Dedifferentiated amniotic fluid mesenchymal stem cell (primary cell): Measurements from ENCODE around the gene CNTNAP2.
"Not testable (repeated sequence)": the region's sequence is repeated elsewhere in the genome, so short reads cannot be mapped to it uniquely, and the experiment has no call there.

Experiments
- DNase-seq: peaks from one replicate; pipeline ENCODE4 v3.0.0-alpha.2; 2016; ENCODE audit errors: extremely low spot score

Gene CNTNAP2

DNA sequence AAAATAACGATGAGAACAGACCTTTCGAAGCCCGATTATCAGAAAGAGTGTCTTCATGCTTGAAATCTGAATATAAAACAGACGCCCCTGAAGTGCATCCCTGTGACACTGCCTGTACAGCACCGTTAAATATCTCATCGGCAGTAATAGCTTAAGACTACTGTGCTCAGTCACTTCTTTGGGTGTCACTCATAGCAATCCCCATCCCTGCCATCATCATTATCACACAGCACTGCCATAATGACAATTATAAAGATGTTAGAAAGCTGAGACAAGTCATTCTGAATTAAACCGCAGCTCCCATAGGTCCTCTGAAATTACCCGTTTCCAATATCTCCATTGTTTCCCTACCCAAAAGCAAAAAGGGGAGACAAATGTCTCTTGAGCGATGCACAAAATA, 1906.2 kb downstream of the CNTNAP2 start:
- no peak for DNase-seq

DNA sequence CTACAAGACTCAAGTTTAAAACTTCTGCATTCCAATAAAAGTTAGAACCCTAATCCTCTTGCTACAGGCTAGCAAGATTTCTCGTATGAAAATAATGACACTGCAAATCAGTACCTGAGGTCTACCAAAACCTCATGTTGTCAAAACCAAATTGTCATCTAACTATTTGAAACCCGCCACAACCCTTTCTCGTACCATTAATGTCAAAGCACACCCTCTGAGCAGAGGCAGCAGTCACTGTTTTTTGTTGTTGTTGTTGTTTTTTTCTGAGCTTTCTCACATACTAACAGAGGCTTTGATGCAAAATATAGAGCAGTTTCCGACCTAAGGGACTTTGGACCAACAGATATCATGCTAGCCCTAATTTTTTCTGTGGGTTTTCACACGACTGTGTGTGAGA, 1910.1 kb downstream of the CNTNAP2 start:
- DNase-seq: no peak

DNA sequence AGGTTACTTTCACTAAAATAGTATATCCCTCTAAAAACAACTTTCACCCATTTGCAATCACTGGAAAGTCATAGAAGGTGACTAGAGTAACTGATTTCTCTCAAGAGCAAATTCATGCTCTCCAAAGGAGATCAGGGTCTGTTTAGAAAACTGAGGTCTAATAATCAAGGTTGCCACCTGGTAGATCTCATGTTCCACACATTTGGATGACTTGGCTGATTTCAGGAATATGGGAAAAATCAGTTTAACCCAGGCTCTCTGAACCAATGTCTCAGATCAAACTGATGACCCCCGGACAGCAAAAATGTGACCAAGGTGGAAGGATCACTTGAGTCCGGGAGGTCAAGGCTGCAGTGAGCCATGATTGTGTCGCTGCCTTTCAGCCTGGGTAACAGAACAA, 1911.6 kb downstream of the CNTNAP2 start:
- DNase-seq: no peak

DNA sequence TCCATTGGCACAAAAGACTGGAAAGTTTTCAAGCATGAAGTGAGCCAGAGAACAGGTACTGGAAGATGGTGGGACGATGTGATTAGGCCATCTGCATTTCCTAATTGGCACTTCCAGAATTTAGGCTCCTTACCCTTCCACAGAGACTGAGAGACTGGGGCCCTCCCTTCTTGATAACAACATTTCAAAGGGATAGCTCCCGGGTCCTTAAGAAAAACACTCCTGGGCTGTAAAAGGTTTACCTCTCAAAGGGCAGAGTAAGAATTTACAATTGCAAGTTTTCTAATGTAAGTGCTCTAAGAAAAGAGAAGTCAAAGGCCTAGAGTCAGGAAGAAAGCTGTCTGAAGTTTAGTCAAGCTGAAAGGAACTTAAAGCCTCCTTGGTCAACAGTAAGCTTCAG, 1914.4 kb downstream of the CNTNAP2 start:
- DNase-seq: no peak

DNA sequence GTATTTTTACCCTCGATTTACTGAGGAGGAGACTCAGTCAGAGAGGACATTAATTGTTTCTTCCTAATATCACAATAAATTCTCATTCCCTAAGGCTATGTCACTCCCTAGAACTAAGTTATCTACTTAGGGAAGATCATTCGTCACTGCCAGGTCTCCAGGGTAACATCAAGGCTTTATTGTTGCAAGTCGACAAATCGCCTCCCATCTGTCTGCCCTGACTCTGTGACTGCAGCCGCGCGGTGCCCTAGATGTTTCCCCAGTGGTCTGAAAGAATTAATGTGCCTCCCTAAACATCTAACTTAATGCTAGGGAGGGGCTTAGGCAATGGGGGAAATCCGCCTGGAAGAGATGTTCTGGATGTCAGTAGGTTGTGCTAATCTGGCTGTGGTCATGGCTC, 1915.2 kb downstream of the CNTNAP2 start:
- DNase-seq: no peak

DNA sequence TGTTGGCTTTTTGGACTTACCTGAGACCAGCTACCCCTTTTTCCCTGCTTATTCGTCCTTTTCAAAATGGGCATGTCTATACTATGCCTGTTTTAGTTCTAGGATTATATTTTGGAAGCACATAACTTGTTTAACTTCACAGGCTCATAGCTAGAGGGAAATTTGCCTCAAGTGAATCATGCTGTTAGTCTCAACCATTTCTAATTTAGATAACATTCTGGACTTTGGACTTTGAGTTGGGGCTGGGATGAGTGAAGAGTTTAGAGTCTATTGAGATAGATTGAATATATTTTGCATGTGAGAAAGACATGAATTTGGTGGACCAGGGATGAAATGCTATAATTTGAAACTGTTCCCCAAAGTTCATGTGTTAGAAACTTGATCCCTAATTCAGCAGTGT, 1919.3 kb downstream of the CNTNAP2 start:
- no peak for DNase-seq

DNA sequence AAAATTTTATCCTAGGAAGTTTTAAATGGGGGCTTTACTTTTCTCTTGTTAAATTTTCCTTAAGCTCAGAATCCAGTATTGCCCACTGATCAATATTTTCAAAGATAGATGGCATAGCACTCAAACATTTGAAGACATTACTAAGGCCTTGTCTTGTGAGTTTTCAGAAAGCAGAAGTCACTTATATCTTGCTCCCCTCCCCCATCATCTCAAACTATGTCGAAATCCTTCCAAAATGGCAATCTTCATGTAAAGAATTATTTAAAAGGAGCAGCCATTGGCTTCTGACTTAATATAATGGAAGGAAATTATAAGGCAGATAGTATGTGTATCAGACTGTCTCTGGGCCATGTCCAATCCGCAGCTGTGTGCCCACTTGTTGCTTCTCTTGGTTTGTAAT, 1920.4 kb downstream of the CNTNAP2 start:
- DNase-seq: no peak

DNA sequence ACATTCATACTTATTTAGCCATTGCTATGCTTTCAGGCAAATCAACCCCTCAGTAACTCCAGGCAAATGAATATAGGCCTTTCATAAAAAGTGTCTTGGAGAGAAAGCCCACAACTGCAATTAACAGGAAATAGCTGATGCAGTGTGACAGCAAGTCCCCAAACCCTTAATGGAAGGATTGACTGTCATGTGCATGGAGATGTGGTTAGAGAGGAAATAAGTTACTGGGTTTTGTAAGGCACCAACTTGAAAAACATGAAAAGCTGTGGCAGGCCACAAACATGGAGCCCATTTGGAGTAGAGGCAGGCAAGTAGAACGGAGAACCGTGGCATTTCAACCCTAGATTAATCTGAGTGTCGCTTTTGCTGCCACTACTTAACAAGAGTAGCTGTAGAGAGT, 1924.6 kb downstream of the CNTNAP2 start:
- DNase-seq: no peak

DNA sequence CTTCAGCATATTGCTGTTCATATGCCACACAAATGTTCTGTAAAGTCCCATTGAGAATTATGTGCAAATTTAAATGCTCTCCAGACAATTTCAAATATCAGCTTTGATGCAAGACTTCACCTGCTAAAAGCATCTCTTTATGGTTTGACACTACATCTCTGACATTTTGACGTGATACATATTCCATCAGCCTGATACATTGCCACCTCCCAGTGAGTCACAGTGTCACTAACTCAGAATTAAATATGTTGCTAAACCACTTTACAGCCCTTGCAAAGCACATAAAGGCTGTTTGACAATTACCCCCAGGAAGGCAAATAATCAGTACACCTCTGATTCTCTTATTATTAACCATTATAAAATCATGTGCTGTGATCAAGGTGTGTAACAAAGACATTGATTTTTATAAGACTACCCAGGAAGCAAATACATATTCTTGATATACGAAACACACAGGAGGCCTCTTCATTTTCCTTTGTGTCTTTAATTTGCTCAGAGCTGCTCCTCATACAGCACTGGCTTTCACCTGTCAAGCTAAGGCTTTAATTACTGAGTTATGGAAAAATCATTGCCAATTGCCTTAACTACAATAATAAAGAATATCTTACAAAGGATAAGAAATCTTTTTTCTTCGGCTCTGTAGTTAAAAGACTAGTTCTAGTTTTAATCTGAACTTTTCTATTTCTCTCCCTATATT, 1926.5 kb downstream of the CNTNAP2 start:
- DNase-seq: no peak

DNA sequence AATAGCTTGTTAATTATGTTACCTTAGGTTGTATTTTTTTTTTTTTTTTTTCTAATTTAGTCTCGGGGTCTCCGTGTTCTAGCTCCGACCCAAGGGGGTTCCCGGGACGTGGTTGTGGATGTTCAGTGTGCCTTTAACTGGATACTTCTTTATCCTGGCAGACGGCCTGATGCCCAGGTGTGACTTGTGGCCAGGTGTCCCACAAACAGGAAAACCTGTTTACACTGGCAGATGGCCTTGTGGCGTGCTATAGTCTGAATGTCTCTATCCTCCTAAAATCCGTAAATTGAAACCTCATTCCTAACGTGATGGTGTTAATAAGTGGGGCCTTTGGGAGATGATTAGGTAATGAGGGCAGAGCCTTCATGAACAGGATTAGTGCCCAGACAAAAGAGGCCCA, 1927.6 kb downstream of the CNTNAP2 start:
- DNase-seq: no peak

DNA sequence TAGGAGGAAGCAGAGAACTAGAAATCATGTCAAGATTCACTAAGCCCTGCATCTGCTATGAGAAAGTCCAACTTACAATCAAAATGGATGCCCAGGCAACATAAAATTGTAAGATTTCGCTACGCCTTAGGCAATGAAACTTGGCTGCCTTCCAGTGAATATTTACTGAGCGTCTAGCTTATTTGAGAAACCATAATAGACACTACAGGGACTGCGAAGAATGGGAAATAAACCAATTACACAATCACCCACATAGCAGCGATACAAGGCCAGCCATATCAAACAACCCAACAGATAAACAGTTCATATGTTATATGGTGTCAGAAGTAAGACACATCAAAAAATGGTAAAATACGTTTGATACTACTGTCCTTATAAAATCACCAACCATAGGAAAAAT, 1928.9 kb downstream of the CNTNAP2 start:
- no peak for DNase-seq

DNA sequence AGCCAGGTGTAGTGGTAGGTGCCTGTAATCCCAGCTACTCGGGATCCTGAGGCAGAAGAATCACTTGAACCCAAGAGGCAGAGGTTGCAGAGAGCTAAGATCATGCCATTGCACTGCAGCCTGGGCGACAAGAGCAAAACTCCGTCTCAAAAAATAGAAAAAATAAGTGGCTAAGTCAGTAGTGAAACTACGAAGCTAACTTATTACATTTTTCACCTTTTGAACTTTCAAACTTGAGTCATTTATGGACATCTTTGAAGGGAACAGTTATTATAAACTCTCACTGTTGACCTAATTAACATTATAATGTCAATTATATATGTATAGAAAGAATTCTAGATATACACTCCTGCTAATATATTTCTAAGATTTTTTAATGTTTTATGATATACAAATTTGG, 1932.5 kb downstream of the CNTNAP2 start:
- no peak for DNase-seq

DNA sequence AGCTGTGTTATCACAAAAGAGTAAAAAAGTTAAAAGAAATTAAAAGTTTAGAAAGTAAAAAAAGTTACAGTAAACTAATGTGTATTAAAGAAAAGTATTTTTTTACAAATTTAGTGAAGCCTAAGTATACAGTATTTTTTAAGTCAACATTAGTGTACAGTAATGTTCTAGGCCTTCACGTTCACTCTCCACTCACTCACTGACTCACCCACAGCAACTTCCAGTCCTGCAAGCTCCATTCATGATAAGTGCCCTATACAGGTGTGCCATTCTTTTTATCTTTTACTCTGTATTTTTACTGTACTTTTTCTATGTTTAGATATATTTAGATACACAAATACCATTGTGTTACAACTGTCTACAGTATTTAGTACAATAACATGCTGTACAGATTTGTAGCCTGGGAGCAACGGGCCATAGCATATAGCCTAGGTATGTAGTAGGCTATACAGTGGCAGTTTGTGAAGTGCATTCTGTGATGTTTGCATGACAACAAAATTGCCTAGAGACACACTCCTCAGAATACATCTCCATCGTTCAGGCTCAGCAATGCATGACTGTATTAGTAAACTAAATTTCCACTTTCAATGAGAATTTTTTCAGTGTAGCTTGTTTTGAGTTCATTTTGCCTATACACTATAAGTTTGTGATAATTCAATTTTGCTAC, 1934.0 kb downstream of the CNTNAP2 start:
- no peak for DNase-seq

DNA sequence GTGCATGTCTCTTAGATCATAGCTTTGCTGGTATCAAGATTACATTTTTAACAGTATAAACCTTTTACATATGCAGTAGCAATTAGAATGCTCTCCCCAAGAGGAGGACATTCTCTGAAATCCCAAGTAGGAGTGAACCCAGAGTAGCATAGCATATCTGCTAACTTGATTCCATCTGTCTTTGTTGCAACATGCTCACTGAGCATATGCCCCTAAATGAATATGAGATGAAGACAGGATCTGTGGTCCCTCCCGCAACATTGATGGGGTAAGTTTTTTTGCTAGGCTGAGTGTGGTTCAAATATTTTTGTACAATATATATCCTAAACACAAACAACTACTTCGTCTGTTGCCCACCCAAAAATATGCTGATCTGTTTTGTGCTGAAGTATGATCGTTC, 1939.8 kb downstream of the CNTNAP2 start:
- DNase-seq: no peak

DNA sequence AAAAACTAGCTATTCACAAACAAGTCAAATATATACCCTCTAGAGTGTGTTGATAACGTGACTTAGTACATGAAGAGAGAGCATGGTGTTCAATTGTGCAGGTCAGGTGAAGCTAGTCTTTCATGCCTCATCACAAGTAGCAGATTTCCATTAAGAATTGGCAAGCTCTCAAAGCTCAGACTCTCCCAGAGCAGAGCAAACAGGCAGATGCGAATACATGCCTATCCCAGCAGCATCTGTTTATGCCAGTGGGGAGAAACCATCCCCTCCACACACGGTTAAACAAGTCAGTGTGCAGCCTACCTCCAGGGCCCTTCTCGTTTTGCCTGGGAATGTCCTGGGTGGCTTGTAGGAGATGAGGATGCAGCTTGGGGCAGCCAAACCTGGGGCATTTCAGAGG, 1941.5 kb downstream of the CNTNAP2 start:
- DNase-seq: no peak

DNA sequence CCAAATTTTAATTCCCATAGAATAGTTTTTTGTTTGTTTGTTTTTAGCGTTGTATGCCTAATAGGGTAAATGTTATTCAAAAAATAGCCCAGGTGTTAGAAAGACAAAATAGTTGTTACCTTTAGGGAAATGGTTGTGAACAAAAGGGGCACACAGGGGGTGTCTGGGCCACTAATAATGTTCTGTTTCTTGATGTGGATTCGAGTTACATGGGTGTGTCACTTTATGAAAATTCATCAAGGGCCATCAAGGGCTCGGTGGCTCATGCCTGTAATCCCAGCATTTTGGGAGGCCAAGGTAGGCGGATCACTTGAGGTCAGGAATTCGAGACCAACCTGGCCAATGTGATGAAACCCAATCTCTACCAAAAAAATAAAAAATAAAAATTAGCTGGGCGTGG, 1942.2 kb downstream of the CNTNAP2 start:
- DNase-seq: no peak

DNA sequence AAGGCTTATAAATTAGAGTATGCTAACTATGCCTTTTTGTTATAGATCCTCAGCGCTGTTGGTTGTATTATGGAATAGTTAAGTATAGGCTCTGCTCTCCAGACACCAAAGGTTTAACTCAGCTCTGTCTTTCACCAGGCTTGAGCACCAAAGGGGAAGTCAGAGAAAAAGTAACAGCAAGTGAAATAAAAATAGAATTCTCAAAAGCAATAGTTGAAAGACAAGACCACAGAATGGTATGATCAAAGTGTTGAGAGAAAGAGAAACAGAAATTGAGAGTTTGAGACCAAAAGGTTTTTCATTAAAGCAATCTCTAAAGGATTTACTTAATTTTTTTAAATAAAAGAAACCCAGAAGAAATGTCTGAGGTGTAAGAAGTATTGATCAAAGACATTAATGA, 1944.1 kb downstream of the CNTNAP2 start:
- DNase-seq: no peak

DNA sequence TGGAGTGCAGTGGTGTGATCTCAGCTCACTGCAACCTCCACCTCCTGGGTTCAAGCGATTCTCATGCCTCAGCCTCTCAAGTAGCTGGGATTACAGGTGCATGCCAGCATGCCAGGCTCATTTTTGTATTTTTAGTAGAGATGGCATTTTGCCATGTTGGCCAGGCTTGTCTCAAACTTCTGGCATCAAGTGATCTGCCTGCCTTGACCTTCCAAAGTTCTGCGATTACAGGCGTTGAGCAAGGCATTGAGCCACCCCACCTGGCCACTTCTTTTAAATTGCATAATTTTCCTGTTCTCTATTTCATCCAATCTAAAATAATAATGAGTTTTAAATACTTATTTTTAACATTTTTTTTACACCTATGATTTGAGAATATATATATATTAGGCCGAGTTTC, 1961.5 kb downstream of the CNTNAP2 start:
- not testable (repeated sequence) for DNase-seq

DNA sequence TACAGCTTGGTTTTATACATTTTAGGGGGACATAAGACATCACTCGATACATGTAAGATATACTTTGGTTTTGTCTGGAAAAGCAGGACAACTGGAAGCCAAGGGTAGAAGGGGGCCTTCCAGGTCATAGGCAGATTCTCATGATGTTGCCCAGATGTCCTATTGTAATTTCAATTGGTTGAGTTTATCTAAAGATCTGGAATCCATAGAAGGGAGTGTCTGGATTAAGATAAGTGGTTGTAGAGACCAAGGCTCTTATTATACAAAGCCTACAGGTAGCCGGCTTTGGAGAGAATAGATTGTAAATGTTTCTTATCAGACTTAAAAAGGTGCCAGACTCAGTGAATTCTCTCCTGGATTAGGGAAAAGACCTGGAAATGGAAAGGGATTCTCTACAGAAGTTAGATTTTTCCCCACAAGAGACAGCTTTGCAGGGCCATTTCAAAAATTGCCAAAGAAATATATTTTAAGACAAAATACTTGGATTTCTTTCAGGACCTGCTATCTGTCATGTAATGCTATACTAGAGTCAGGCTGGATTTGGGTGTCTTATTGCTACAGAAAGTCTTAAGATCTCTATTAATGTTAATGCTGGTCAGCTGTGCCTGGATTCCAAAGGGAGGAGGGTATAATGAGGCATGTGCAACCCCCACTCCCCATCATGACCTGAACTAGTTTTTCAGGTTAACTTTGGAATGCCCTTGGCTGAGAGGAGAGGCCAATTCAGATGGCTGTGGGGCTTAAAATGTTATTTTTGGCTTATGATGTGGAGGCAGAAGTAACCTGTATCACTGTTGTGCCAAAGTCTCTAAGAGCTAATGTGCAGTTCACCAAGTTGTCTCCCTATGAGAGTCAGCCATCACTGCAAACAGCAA, 1962.8 kb downstream of the CNTNAP2 start:
- DNase-seq: no peak

DNA sequence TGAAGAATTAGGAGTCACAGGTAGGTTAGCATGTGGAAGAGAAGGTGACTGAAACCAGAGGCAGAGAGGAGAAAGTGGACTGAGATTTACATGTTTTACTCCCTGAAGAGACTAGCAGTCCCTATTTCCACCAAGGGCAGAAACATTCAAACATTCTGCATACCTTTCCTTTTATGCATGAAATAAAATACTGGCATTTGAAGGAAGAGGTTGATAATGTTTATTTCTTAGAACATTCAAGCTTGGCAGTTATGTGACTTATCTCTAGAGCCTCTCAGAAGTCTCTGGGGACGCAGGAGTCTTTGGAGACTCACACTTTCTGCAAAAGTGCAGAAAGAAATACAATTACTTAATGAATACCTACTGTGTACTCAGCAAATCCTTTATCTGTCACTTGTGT, 1966.8 kb downstream of the CNTNAP2 start:
- DNase-seq: peak; percentile 25

DNA sequence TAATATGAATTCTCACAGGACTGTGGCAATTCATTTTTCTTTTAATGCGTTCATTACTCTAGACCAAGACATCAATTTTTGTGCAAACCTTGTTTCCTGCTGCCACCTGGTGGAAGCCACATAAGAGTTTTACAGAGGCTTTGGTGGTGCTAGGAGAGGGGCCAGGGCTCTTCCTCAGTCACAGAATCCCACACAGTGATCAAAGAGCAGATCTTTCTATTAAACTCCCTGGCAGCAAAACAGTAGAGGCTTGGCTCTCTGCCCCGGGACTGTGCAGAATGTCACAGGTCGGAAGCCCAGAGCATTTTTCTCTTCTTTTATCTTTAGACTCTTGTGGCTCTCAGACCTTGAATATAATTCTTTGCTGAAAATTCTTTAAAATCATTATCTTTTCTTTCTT, 1967.5 kb downstream of the CNTNAP2 start:
- DNase-seq: peak; percentile 81

DNA sequence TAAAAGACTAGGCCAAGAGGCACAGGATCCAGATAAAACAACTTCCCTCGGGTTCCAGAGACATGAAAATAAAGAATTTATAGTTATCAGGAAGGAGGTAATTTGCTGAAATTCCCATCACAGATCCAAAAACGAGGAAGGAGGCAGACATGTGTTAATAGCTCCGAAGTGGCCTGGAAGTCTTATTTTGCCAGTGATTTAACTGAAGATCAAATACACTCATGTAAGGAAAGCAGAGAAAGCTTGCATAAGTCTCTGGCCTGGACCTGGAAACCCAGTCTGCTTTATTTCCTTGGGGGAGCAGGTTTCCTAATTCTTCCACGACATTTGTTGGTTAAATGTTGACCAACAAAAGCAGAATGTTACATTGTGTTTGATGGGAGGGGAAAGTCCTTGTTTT, 1975.3 kb downstream of the CNTNAP2 start:
- no peak for DNase-seq
